HG02852 (cell line): Measurements from ENCODE around the gene KCNA2.

Experiments used
- ATAC-seq: cut with Tn5 transposase; IDR thresholded peaks from one replicate; pipeline ENCODE4 v1.9.1; 2021; ENCODE audit warnings: mild to moderate bottlenecking, moderate library complexity; ENCODE audit not compliant: unreplicated experiment

The KCNA2 gene

GRCh38 chr1:110605446-110605845, 712 bp downstream of the KCNA2 start:
- ATAC-seq = no peak

GRCh38 chr1:110604586-110605148, 1.5 kb downstream of the KCNA2 start:
- ATAC-seq = no peak

- ATAC-seq = no peak
Measured at GRCh38 chr1:110603058-110603457, 3.1 kb downstream of the KCNA2 start.

GRCh38 chr1:110602466-110602865, 3.7 kb downstream of the KCNA2 start:
- ATAC-seq = no peak

GRCh38 chr1:110601332-110601731, 4.8 kb downstream of the KCNA2 start:
- ATAC-seq = no peak

GRCh38 chr1:110600716-110601115, 5.4 kb downstream of the KCNA2 start:
- no peak for ATAC-seq

GRCh38 chr1:110597966-110598365, 8.2 kb downstream of the KCNA2 start:
- ATAC-seq = no peak

- no peak for ATAC-seq
Measured at GRCh38 chr1:110596312-110596711, 9.8 kb downstream of the KCNA2 start.

- no peak for ATAC-seq
Measured at GRCh38 chr1:110595353-110595710, 10.8 kb downstream of the KCNA2 start.

GRCh38 chr1:110594456-110595352, 11.5 kb downstream of the KCNA2 start:
- no peak for ATAC-seq

GRCh38 chr1:110593902-110594301, 12.3 kb downstream of the KCNA2 start:
- no peak for ATAC-seq

- ATAC-seq = no peak
Measured at GRCh38 chr1:110591956-110592355, 14.2 kb downstream of the KCNA2 start.

- no peak for ATAC-seq
Measured at GRCh38 chr1:110588991-110589390, 17.2 kb downstream of the KCNA2 start.

- no peak for ATAC-seq
Measured at GRCh38 chr1:110588486-110588885, 17.7 kb downstream of the KCNA2 start.

- no peak for ATAC-seq
Measured at GRCh38 chr1:110587906-110588305, 18.3 kb downstream of the KCNA2 start.

GRCh38 chr1:110585481-110585880, 20.7 kb downstream of the KCNA2 start:
- ATAC-seq = no peak

- no peak for ATAC-seq
Measured at GRCh38 chr1:110584045-110584444, 22.1 kb downstream of the KCNA2 start.

- ATAC-seq = no peak
Measured at GRCh38 chr1:110583505-110583904, 22.7 kb downstream of the KCNA2 start.

- no peak for ATAC-seq
Measured at GRCh38 chr1:110582378-110582777, 23.8 kb downstream of the KCNA2 start.

GRCh38 chr1:110581682-110582145, 24.4 kb downstream of the KCNA2 start:
- no peak for ATAC-seq

GRCh38 chr1:110580244-110580643, 25.9 kb downstream of the KCNA2 start:
- no peak for ATAC-seq

- ATAC-seq = no peak
Measured at GRCh38 chr1:110579460-110579859, 26.7 kb downstream of the KCNA2 start.
